Uterus (tissue), 2 donors: ENCODE results near the gene IAH1.

Experiments
- POLR2A ChIP-seq, 2 donors: fragments of 450-650 bp; IDR thresholded peaks; one replicate each; pipeline ENCODE4 v1.6.1; 2016; ENCODE audit warnings: antibody characterized with exemption in 2 of 2, mild to moderate bottlenecking in 1 of 2, moderate library complexity in 1 of 2
- TF ChIP-seq, protein P1 (sequence below), 4 experiments: fragments of 200-600 bp in 2 of 4; fragments of 450-650 bp in 2 of 4; sonication (generic) in 2 of 4; IDR thresholded peaks; one replicate each; pipeline ENCODE4 v1.5.1; 2016 to 2019; ENCODE audit warnings: antibody characterized with exemption in 4 of 4, mild to moderate bottlenecking in 2 of 4, moderate library complexity in 1 of 4

DNA sequence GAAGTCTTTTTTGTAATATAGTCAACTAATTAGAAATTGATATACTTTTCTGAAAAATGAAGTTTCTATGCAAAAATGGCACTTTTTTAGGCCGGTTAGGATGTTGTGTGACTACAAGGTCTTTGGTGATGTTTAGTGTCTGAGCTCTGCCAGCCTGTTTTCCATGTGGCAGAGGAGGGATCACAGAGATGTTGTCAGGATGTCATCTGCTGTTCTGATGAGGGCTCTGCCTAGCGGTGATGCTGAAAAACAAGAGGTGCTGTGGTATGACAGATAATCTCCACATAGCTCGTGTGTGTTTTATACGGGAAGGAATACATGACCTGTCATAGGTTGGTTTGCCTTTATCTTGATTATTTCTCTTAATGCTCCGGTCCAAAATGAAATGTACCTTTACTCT, 12.0 kb upstream of the IAH1 start:
- TF ChIP-seq, protein P1, sequence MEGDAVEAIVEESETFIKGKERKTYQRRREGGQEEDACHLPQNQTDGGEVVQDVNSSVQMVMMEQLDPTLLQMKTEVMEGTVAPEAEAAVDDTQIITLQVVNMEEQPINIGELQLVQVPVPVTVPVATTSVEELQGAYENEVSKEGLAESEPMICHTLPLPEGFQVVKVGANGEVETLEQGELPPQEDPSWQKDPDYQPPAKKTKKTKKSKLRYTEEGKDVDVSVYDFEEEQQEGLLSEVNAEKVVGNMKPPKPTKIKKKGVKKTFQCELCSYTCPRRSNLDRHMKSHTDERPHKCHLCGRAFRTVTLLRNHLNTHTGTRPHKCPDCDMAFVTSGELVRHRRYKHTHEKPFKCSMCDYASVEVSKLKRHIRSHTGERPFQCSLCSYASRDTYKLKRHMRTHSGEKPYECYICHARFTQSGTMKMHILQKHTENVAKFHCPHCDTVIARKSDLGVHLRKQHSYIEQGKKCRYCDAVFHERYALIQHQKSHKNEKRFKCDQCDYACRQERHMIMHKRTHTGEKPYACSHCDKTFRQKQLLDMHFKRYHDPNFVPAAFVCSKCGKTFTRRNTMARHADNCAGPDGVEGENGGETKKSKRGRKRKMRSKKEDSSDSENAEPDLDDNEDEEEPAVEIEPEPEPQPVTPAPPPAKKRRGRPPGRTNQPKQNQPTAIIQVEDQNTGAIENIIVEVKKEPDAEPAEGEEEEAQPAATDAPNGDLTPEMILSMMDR (IDR thresholded peaks at IDR 0.05): no peak
- TF ChIP-seq POLR2A (IDR thresholded peaks at IDR 0.05): no peak
